ENCODE results near the gene ATG9B. TPM values are rescaled to one million over a fixed set of nuclear protein-coding genes. Genes with fewer than 3 reads are reported as not detected.

Gene ATG9B
- total and polyA plus RNA-seq, 2 of the 13 experiments (the other 11 are each of a cell fraction or from before 2014, with no cell fraction given), result 0.24 TPM; not detected in 1

GRCh38 chr7:151012031-151012692 is 12.1 kb downstream of the ATG9B start (continued):
- TF ChIP-seq ZNF687 (CRISPR knock-in tag; IDR thresholded peaks at IDR 0.05) (peak; percentile 74), GLMP (CRISPR knock-in tag; IDR thresholded peaks at IDR 0.05; ENCODE audit: borderline replicate concordance) (no peak), SRF (IDR thresholded peaks at IDR 0.05; ENCODE audit: low read depth, low read length) (no peak), FIP1L1 (IDR thresholded peaks at IDR 0.05; ENCODE audit: borderline replicate concordance, insufficient read depth, low read depth, low read length) (no peak), MYC (CRISPR knock-in tag; IDR thresholded peaks at IDR 0.05; ENCODE audit: borderline replicate concordance) (no peak; the same call in 1 of the 2 replicates), ARNT2 (CRISPR knock-in tag; IDR thresholded peaks at IDR 0.05; ENCODE audit: low read depth) (no peak), CEBPG (CRISPR knock-in tag; IDR thresholded peaks at IDR 0.05) (peak; percentile 21; the same call in 1 of the 2 replicates), ZNF597 (CRISPR knock-in tag; IDR thresholded peaks at IDR 0.05) (no peak), SAP130 (CRISPR knock-in tag; IDR thresholded peaks at IDR 0.05; ENCODE audit: low read depth) (peak; percentile 81), ONECUT2 (CRISPR knock-in tag; IDR thresholded peaks at IDR 0.05) (no peak), CENPX (CRISPR knock-in tag; IDR thresholded peaks at IDR 0.05) (no peak), ZHX1 (CRISPR knock-in tag; IDR thresholded peaks at IDR 0.05; ENCODE audit: low read depth) (no peak), ZNF878 (CRISPR knock-in tag; IDR thresholded peaks at IDR 0.05) (no peak), MYNN (CRISPR knock-in tag; IDR thresholded peaks at IDR 0.05; ENCODE audit: low read depth) (no peak), SMARCC2 (IDR thresholded peaks at IDR 0.05) (no peak), POGZ (CRISPR knock-in tag; IDR thresholded peaks at IDR 0.05) (no peak), ZNF713 (CRISPR knock-in tag; IDR thresholded peaks at IDR 0.05) (no peak), ZNF652 (CRISPR knock-in tag; IDR thresholded peaks at IDR 0.05; ENCODE audit: borderline replicate concordance, low read depth) (no peak)
